Measurements from ENCODE around the gene PPFIA4.
A peak's percentile ranks its signal among the peaks of the same experiment; 100 is the strongest.
"Not testable (repeated sequence)": the region's sequence is repeated elsewhere in the genome, so short reads cannot be mapped to it uniquely, and the experiment has no call there.

PPFIA4 gene

DNA sequence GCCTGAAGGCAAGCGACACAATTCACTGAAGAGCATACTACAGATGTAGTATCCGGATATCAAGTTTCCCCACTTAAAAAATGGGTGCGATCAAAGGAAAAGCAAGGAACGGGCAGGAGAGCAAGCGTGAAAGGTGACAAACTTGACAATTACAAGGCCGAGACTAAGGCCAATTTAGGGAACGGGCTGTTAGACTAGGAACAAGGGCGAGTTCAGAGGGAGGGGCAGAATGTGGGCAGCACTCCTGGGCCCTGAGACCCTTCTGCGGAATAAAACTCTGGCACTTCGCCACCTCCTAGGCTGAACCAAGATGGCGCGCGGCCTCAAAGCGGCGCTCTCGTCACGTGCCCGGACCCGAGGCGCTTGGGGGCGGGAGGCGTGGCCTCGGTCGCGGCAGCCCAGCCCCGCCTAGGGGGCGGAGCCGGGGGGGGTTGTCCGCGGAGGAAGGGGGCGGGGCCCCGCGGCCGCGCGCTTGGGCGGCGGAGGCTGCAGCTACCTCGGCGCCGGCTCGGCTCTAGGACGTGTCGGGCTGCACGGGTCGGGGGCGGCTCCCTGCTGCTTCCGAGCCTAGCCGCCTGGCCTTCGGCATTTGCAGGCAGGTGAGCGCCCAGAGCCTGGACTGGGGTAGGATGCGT is at the start of gene PPFIA4:
Gene PPFIA4 (plus strand): TSS at position 461 of the 635 bp plus-strand sequence. CDS start 12,518 bp downstream, outside the sequence.
- peak; percentile 89 for DNase-seq

DNA sequence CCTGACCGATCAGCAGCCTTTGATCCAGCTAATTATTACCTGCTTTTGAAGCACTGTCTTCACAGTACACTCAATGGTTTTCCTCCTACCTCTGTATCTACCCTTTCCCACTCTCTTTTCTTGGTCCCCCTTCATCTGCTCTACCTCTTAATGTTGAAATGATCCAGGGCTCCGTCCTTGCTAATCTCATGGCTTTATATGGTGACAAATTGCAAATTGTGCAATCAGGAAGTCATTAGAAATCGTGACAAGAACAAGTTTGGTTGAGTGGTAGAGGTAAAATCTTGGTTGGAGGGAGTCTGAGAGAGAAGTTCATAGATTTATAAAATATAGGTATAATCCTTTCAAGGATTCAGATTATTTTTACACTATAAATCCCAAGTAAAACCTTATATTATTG is 49.7 kb upstream of the PPFIA4 start:
- DNase-seq = no peak

DNA sequence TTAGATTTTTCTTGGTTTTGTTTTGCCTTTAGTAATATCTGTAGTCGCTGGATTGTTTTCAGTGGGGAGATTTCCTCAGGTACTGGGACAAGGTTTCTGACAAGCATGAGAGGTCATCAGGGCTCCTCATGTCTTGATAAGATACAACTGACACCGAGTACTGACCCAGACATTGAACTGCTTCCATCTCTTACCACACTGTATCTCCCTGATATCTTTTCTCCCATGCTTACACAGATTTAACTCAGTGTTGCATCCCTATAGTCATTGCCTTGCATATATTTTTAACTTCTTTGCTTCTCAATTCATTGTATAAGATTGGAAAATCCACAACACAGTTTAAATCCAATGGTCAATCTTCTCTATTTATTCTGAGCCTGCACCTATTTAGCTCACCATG is 46.8 kb upstream of the PPFIA4 start:
- DNase-seq = no peak

DNA sequence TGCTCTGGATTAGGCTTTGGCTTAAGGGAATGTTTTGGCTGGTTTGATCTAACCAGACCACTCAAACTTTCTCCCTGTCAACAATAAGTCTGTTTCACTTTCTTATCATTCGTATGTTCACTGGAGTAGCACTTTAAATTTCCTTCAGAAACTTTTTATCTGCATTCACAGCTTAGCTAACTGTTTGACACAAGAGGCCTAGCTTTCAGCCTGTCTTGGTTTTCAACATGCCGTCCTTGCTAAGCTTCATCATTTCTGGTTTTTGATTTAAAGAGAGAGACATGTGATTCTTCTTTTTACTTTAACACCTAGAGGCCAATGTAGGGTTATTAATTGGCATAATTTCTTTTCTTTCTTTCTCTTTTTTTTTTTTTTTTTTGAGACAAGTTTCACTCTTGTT is 44.4 kb upstream of the PPFIA4 start:
- DNase-seq = no peak

DNA sequence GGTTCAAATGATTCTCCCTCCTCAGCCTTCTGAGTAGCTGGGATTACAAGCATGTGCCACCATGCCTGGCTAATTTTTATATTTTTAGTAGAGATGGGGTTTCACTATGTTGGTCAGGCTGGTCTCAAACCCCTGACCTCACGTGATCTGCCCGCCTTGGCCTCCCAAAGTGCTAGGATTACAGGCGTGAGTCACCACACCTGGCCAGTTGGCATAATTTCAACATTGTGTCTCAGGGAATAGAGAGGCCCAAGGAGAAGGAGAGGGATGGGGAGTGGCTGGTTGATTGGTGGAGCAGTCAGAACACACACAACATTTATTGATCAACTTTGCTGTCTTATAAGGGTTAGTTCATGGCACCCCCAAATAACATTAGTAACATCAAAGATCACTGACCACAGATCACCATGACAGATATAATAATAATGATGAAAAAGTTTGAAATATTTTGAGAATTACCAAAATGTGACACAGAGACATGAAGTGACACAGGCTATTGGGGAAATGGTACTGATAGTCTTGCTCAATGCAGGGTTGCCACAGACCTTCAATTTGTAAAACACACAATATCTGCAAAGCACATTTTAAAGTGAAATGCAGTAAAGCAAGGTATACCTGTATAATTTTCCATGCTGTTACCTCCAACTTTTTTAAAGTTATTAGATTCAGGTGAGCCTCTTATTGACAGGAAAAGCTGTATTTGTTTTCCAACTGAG is 43.4 kb upstream of the PPFIA4 start:
- DNase-seq = no peak

DNA sequence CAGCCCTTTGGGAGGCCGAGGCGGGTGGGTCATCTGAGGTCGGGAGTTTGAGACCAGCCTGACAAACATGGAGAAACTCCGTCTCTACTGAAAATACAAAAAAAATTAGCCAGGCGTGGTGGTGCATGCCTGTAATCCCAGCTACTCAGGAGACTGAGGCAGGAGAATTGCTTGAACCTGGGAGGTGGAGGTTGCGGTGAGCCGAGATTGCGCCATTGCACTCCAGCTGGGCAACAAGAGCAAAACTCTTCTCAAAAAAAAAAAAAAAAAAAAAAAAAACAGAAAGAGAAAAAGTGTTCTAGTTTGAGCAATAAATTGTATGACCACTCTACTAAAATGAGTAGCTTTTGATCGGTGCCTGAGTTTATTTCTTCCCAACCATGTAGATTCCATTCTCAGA is 40.2 kb upstream of the PPFIA4 start:
- DNase-seq = not testable (repeated sequence)

DNA sequence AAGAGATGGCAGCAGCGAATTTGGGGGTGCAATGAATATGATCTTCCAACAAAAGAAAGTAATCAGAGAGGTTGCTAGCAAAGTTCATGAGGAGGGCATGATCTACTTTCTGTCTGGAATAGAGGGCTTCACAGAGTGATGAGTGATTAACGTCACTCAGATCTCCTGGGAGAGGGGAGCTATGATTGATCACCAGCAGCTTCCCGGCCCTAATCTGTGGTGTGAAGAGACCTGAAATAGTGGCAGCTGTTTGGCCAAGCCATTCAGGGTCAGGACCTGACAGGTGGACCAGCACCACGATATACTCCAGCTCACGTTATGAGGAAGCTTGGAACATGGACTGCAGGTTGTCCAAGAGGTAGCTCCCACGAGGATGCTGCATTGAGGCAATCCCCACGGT is 39.0 kb upstream of the PPFIA4 start:
- DNase-seq = no peak

DNA sequence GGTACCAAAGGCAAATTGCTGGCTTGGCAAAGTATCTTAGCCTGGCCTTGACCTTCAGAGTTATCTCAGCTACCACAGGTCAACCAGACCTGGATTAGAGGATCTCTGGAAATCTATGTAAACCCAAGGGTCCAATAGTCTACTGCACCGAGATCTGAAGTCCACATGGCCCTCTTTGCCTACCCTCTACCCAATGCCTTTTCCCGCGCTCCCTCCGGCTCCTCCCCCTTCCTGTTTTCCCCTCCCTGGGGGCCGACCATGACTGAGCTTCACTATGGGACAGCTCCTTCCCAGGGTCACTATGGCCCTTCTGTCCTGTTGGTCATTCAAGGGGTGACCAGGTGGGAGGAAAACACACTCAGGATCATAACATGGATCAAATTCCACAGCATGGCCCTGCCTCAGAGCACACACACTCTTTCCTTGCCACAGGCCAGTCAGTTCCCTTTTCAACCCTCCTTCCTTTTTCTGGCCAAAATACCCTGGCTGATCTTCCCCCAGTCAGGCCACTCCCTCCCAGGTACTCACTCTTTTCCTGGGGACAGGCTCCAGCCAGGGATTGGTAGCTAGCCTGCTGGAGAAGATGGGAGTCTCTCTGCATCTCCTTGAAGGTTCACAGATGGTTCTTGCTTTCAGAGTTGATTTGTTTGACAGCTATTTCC is 38.2 kb upstream of the PPFIA4 start:
- no peak for DNase-seq

DNA sequence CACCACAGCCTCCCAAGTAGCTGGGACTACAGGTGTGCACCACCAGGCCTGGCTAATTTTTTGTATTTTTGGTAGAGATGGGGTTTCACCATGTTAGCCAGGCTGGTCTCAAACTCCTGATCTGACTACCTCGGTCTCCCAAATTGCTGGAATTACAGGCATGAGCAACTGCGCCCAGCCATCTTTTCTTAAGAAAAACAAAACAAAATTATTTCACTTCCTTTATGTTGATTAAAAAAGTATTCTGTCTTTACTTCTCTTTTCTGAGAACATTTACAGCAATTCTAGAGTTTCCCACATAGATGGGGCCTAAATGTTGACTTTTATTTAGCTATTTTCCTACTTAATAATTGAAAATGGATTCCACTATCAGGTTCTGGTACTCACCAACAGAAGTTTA is 36.4 kb upstream of the PPFIA4 start:
- no peak for DNase-seq

DNA sequence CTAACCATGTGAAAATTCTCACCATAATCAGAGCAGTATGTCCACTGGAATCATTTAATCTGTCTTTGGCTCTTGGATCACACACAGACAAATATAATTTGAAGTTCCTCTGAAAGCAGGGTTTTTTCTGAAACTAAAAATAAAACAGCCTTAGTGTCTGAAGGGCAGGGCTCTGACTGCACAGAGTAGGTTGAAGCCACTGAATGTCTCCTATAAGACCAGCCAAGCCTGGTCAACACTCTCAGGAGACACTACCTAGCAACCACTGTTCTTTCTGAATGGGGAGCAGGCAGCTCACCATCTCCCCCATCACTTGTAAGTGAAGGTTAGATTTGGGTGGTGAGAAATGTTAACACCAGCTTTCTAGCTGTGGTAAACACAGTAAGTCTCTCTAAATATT is 35.2 kb upstream of the PPFIA4 start:
- no peak for DNase-seq

DNA sequence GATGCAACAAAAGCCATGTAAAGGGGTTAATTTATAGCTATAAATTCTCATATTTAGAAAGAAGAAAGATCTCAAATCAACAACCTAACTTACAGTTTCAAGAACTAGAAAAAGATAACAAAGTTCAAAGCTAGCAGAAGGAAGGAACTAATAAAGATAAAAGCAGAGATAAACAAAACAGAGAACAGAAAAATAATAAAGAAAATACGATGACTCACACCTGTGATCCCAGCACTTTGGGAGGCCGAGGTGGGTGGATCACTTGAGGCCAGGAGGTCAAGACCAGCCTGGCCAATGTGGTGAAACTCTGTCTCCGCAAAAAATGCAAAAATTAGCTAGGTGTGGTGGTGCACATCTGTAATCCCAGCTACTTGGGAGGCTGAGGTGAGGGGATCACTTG is 31.5 kb upstream of the PPFIA4 start:
- DNase-seq = no peak

DNA sequence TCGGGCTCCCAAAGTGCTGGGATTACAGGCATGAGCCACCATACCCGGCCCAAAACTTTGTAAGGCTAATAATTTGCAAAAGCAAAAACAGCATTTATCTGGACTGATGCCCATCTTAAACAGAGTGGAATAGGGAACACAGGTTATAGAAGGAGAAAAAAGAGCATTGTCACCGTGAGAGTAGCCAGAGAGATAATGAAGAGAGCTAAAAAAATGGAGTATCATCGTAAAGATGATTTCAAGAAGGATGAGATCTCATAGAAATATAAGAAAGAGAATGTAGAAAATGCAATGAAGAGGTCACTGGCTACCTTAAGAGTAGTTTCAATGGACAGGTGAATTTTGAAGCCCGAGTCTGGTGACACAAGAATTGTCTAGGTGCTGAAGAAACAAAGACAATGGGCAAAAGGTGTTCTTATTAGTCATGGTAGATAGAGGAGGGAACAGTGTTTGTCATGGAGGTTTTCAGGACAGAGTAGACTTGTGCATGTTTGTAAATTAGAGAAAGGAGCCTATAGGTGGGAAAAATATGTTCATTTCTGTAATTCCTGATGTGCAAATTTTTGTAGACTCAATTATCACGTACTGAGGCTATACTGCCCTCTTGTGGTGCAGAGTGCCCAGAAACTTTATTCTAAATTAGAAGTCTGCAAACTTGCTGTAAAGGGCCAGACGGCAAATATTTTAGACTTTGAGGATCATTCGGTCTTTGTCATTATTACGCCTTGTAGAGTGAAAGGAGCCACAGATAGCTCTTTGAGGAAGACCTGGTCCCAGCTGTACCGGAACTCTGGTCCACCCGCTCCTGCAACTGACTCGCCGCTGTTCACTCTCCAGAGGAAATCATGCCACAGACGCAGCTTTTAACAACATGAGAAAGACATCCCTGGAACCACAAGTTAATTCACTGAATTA is 27.2 kb upstream of the PPFIA4 start:
- DNase-seq = peak; percentile 65

DNA sequence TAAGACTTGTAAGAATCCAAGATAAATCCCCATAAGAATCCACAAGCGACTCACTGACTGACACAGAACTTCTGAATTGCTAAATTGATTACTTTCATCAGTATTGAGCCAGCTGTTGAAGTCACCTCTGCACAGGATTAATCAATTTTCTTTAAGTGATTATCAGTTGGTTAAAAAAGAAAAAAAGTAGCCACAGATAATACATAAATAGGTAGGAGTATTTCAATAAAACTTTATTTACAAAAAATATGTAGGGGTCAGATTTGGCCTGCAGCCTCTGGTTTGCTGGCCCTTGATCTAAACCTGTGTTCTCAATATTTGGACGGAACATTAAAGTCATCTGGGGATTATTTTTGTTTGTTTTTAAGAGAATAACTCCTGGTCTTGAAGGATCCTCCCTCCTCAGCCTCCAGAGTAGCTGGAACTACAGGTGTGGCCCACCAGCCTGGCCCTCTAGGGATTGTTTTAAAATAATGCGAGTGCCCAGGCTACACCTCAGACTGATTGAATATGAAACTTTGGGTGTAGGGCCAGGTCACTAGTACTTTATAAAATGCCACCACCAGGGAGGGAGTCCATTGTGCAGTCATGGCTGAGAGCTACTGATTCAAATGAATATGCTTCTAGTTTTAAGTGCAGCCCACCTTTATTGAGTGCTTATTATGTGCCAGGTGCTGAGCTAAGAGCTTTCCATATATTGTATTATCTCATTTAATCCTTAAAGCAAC is 25.9 kb upstream of the PPFIA4 start:
- no peak for DNase-seq

DNA sequence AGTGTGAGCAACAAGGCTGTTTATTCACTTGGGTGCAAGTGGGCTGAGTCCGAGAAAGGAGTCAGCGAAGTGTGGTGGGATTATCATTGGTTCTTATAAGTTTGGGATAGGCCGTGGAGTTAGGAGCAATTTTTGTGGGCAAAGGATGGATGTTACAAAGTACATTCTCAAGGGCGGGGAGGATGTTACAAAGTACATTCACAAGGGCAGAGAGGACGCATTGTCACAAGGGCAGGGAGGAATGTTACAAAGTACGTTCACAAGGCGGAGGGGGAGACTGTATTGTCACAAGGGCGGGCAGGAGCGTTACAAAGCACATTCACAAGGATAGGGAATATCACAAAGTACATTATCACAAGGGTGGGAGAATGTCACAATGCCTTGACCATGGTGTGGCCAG is 24.3 kb upstream of the PPFIA4 start:
- no peak for DNase-seq

DNA sequence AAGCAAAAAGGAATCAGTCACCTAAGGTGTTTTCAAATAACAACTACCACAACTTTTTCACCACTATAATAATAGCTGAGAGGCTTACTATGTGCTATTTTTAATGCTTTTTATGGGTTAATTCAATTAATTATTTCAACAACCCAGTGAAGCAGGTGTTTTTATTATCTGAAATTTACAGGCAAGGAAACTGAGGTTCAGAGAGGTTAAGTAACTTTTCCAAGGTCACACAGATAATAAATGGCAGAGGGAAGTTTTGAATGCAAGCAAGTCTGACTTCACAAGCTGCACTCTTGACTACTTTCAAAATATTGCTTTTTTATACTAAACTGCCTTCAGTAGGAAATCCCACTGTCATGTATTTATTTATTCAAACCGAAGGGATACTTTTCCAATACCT is 23.3 kb upstream of the PPFIA4 start:
- no peak for DNase-seq

DNA sequence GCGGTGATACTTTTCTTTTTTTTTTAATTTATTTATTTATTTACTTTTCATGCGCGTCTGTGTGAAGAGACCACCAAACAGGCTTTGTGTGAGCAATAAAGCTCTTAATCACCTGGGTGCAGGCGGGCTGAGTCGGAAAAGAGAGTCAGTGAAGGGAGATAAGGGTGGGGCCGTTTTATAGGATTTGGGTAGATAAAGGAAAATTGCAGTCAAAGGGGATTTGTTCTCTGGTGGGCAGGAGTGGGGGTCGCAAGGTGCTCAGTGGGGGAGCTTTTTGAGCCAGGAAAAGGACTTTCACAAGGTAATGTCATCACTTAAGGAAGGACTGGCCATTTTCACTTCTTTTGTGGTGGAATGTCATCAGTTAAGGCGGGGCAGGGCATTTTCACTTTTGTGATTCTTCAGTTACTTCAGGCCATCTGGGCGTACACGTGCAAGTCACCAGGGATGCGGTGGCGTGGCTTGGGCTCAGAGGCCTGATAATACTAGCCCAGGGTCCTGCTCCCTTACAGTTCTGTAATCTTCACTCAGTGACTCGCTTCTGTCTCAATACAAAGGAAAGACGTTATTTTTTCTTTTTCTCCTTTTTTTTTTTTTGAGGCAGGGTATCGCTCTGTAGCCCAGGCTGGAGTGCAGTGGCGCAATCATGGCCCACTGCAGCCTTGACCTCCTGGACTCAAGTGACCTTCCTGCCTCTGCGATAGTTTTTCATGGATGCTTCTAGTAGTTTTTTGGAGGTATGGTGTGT is 20.7 kb upstream of the PPFIA4 start:
- DNase-seq = not testable (repeated sequence)

DNA sequence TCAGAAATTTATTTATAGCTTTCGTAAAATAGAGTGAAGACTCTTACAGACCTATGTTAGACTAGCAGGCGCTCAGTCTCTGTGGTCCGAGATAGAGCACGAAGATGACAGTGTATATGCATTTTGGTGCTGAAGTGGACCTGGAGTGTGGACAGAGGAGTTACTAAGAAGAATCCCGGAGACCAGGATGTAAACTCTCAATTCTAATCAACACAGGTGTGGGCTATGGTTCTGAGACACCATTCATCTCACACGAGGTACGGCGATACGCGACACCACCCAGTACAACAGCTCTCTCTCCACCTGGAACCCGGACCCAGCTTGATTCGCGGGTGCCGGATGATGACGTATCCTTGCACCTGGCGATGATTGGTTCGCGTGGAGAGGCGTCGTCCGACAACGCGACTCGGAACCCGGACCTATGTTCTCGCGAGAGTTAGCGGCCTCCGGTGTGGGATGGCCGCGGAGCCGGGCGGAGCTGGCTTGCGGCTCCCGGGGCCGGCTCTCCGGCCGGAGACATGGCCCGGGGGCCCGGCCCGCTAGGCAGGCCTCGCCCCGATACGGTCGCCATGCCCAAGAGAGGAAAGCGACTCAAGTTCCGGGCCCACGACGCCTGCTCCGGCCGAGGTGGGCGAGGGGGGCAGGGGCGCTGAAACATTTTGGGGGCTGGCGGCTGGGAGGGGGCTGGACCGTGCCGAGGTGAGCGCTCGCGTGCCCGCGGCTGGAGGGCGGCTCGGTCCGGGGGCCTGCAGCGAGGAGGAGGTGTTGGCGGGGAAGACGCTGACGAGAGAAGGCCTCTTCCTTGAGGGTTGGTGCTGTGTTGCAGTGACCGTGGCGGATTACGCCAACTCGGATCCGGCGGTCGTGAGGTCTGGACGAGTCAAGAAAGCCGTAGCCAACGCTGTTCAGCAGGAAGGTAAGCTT is 19.1 kb upstream of the PPFIA4 start, which contains the start of gene TMEM183A:
Gene TMEM183A (plus strand): TSS at position 427 of the 924 bp plus-strand sequence. CDS start 92 bp downstream, at position 519.
- peak; percentile 95 for DNase-seq

DNA sequence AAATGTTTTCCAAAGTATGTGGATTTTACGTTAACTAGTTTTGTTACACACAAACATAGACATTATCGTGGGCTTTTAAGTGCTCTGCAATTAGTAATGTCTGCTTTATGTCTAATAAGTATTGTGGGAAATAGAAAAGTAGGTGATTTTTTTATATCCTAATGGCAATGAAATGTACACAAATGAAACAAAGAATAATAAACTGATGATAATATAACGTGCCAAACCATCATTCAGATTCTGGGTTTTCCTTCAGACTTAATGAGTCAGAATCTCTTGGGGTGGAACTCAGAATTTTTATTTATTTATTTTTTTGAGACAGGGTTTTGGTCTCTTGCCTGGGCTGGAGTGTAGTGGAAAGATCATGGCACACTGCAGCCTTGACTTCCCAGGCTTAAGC is 17.1 kb upstream of the PPFIA4 start:
- DNase-seq = no peak

DNA sequence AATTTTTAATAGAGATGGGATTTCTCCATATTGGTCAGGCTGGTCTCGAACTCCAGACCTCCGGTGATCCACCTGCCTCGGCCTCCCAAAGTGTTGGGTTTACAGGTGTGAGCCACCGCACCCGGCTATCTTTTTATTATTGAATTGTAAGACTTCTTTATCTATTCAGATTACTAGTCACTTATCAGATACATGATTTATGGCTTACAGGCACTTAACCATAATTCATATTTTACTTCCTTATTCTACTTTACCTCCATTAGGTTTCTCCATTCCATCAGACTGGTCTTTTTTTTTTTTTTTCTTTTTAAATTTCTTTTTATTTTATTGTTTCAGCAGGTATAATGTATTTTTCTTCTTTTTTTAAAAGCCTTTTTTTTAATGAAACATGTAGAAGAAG is 14.7 kb upstream of the PPFIA4 start:
- DNase-seq = no peak

DNA sequence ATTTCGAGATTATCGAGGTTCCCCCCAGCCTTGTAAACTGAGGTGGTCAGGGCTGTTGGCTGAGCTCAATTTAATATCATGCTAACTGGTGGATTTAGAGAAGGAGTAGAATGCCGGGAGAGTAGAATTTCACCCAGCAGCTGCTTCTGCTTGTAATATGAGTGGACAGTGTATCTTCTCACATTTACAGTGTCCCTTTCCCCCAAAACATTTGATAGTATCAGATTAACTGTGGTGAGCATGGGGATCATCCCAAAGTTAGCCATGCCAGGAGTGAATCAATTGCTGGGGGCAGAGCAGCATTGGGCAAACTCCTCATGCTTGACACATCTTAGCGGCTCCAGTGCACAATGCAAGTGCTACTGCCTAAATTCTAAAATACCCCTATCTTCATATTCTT is 9.2 kb upstream of the PPFIA4 start:
- DNase-seq = no peak

Measured in midbrain (tissue), 1 donor.